Spleen (tissue), 11 donors: ENCODE measurements around the gene SYNE2. TPM values are rescaled to one million over a fixed set of nuclear protein-coding genes. Genes with fewer than 3 reads are reported as not detected.

Experiments used
- DNase-seq: peaks from one replicate; pipeline ENCODE4 v3.0.0-alpha.2; 2020
- H3K27ac ChIP-seq, 8 donors: fragments of 200-600 bp; sonication (generic) in 7 of 8; 1 replicate in 4 of 8; 2 replicates in 4 of 8; pipeline versions ENCODE4 v1.5.0 to v1.8.0; 2016 to 2021; ENCODE audit warnings: inconsistent platforms in 4 of 8, mild to moderate bottlenecking in 4 of 8, moderate library complexity in 1 of 8
- H3K27me3 ChIP-seq, 7 donors: fragments of 200-600 bp; sonication (generic) in 6 of 7; replicated peaks in 1 of 7; 1 replicate in 4 of 7; 2 replicates in 3 of 7; pipeline versions ENCODE4 v1.5.0 to v1.8.0; 2016 to 2021; ENCODE audit warnings: inconsistent platforms in 3 of 7, mild to moderate bottlenecking in 1 of 7
- H3K36me3 ChIP-seq, 6 donors: fragments of 200-600 bp; sonication (generic) in 5 of 6; 1 replicate in 4 of 6; 2 replicates in 2 of 6; pipeline versions ENCODE4 v1.5.0 to v1.8.0; 2016 to 2021; ENCODE audit warnings: inconsistent platforms in 2 of 6
- H3K4me1 ChIP-seq, 6 donors: fragments of 200-600 bp; sonication (generic) in 5 of 6; 1 replicate in 3 of 6; 2 replicates in 3 of 6; pipeline versions ENCODE4 v1.5.0 to v1.8.0; 2016 to 2021; ENCODE audit warnings: inconsistent platforms in 3 of 6
- H3K4me3 ChIP-seq, 8 donors: fragments of 200-600 bp; sonication (generic) in 7 of 8; 1 replicate in 4 of 8; 2 replicates in 4 of 8; pipeline versions ENCODE4 v1.5.0 to v1.8.0; 2016 to 2021; ENCODE audit warnings: inconsistent platforms in 4 of 8, mild to moderate bottlenecking in 4 of 8, moderate library complexity in 2 of 8
- H3K9me3 ChIP-seq, 8 donors: fragments of 200-600 bp; sonication (generic) in 7 of 8; 1 replicate in 4 of 8; 2 replicates in 4 of 8; pipeline versions ENCODE4 v1.5.0 to v1.8.0; 2016 to 2021; ENCODE audit warnings: inconsistent platforms in 4 of 8
- CTCF ChIP-seq, 11 experiments: fragments of 200-600 bp in 7 of 11; fragments of 450-650 bp in 4 of 11; sonication (generic) in 4 of 11; IDR thresholded peaks in 8 of 11; conservative IDR thresholded peaks in 3 of 11; 1 replicate in 7 of 11; 2 replicates in 4 of 11; pipeline versions ENCODE4 v1.4.0 to v1.8.0; 2016 to 2021; ENCODE audit warnings: antibody characterized with exemption in 11 of 11, inconsistent platforms in 4 of 11, mild to moderate bottlenecking in 1 of 11
- POLR2A ChIP-seq, 3 donors: fragments of 450-650 bp; IDR thresholded peaks; one replicate each; pipeline ENCODE4 v1.5.1; 2017; ENCODE audit warnings: antibody characterized with exemption in 3 of 3, mild to moderate bottlenecking in 1 of 3
- POLR2AphosphoS5 ChIP-seq, 3 donors: sonication (generic); formaldehyde crosslinking; IDR thresholded peaks; one replicate each; pipeline ENCODE4 v1.5.1; 2017; ENCODE audit warnings: antibody characterized with exemption in 3 of 3
- WGBS, 5 donors: extraction: QIAGEN DNeasy Blood & Tissue Kit in 3 of 5; methylation state at CpG; one replicate each; pipeline versions ENCODE4 v1.1.5 to v1.1.7; 2013 to 2018; 5-methylcytosine and 5-hydroxymethylcytosine counted together
- intact Hi-C: fragments of 100-400 bp; cut with DNase I; formaldehyde crosslinking; loops from one replicate; pipeline ENCODE4 v1.15.0; 2023; ENCODE audit warnings: low total_unique reads
- polyA plus RNA-seq, 3 donors: library from polyadenylated mRNA; stranded (reverse); fragments of 200-250 nt; gene quantifications; one replicate each; pipeline ENCODE4 v1.2.1, GENCODE V29; 2013
- total RNA-seq, 7 donors: library from RNA; depleted of rRNA in 3 of 7; stranded (reverse); fragments of >200 nt in 3 of 7; fragmentation: NEBNext Ultra II Directional in 4 of 7; extraction: Animal tissue kit (Norgen Biotek cat#: 25700) in 4 of 7; gene quantifications; one replicate each; pipeline versions ENCODE4 v1.1.0 to v1.2.1, GENCODE V29; 2016 to 2021
- donor health status: healthy with polysubstance abuse.
- donor health status: DM: no; HTN: no; CAD: no; lungs with moderate emphysema.
- donor health status: DM: no; HTN: no; CAD: no.
- donor health status: Bipolar disorder and iron deficiency.
- donor health status: healthy.
- donor health status: DM: no; HTN: no; CAD: no.
- donor health status: DM: yes; HTN: yes; CAD: no.

SYNE2 gene
- total and polyA plus RNA-seq, 10 donors: 16.0 to 173 (median 147) TPM

- 77 to 97% (median 79%) methylated on average over 4 to 5 of the region's 5 CpGs for WGBS, 5 donors
- DNase-seq: no peak
Observed at GRCh38 chr14:64092940-64093339, 240.1 kb downstream of the SYNE2 start.

GRCh38 chr14:64095620-64096019, 242.8 kb downstream of the SYNE2 start:
- H3K27ac ChIP-seq: no peak overlapping the region
- intact Hi-C loops: no loop called here
- WGBS, 5 donors: 91 to 98% (median 93%) methylated on average over 3 of the region's 3 CpGs
- no peaks in the 10 kb centered on the region for H3K27me3 ChIP-seq
- H3K4me1 ChIP-seq: no peaks in the 10 kb centered on the region
- TF ChIP-seq CTCF (IDR thresholded peaks at IDR 0.05 in 8 of 11, conservative IDR thresholded peaks at IDR 0.05 in 3 of 11) (no peak), POLR2AphosphoS5 (IDR thresholded peaks at IDR 0.05) (no peak), POLR2A (IDR thresholded peaks at IDR 0.05) (no peak)
- H3K4me3 ChIP-seq: no peak overlapping the region
- peaks cover 0 to 86% (median 48%) of the 10 kb centered on the region in 6 donors for H3K36me3 ChIP-seq
- no peak for DNase-seq
- no peaks in the 10 kb centered on the region for H3K9me3 ChIP-seq

More at GRCh38 chr14:64092940-64093339, 240.1 kb downstream of the SYNE2 start:
- no peak for TF ChIP-seq POLR2AphosphoS5 (IDR thresholded peaks at IDR 0.05)
- TF ChIP-seq POLR2A (IDR thresholded peaks at IDR 0.05): no peak
- no peak for TF ChIP-seq CTCF (IDR thresholded peaks at IDR 0.05 in 8 of 11, conservative IDR thresholded peaks at IDR 0.05 in 3 of 11)
- intact Hi-C loops: no loop called here
- H3K4me3 ChIP-seq: no peak overlapping the region
- H3K36me3 ChIP-seq: peaks cover 0 to 95% (median 44%) of the 10 kb centered on the region in 6 donors
- no peaks in the 10 kb centered on the region for H3K27me3 ChIP-seq
- no peaks in the 10 kb centered on the region for H3K4me1 ChIP-seq
- H3K27ac ChIP-seq: no peak overlapping the region
- H3K9me3 ChIP-seq: no peaks in the 10 kb centered on the region

- no peaks in the 10 kb centered on the region for H3K27me3 ChIP-seq
- intact Hi-C loops: no loop called here
- peaks cover 0 to 80% (median 45%) of the 10 kb centered on the region in 6 donors for H3K36me3 ChIP-seq
- no peaks in the 10 kb centered on the region for H3K9me3 ChIP-seq
- H3K4me3 ChIP-seq: no peak overlapping the region
- 91 to 96% (median 94%) methylated on average over 4 of the region's 4 CpGs for WGBS, 5 donors
- DNase-seq: no peak
- H3K27ac ChIP-seq: no peak overlapping the region
- H3K4me1 ChIP-seq: no peaks in the 10 kb centered on the region
- TF ChIP-seq CTCF (IDR thresholded peaks at IDR 0.05 in 8 of 11, conservative IDR thresholded peaks at IDR 0.05 in 3 of 11) (no peak), POLR2A (IDR thresholded peaks at IDR 0.05) (no peak), POLR2AphosphoS5 (IDR thresholded peaks at IDR 0.05) (no peak)
Observed at GRCh38 chr14:64098120-64098519, 245.3 kb downstream of the SYNE2 start.

GRCh38 chr14:64107438-64107837, 254.6 kb downstream of the SYNE2 start:
- H3K4me3 ChIP-seq: no peak overlapping the region
- H3K36me3 ChIP-seq: peaks cover 0 to 98% (median 29%) of the 10 kb centered on the region in 6 donors
- DNase-seq: no peak
- H3K9me3 ChIP-seq: no peaks in the 10 kb centered on the region
- H3K27ac ChIP-seq: no peak overlapping the region
- TF ChIP-seq CTCF (IDR thresholded peaks at IDR 0.05 in 8 of 11, conservative IDR thresholded peaks at IDR 0.05 in 3 of 11) (no peak), POLR2A (IDR thresholded peaks at IDR 0.05) (no peak), POLR2AphosphoS5 (IDR thresholded peaks at IDR 0.05) (no peak)
- intact Hi-C loops: no loop called here
- no peaks in the 10 kb centered on the region for H3K4me1 ChIP-seq
- 91 to 99% (median 96%) methylated on average over 2 of the region's 2 CpGs for WGBS, 5 donors
- H3K27me3 ChIP-seq: no peaks in the 10 kb centered on the region
